Endothelial cell of coronary artery (primary cell): ENCODE results near the gene AMT. TPM values are rescaled to one million over a fixed set of nuclear protein-coding genes. Genes with fewer than 3 reads are reported as not detected.

ENCODE experiments used
- total RNA-seq: library from RNA; depleted of rRNA; stranded (reverse); fragments of >200 nt; gene quantifications from 2 replicates; pipeline ENCODE4 v1.2.3, GENCODE V29; 2014

AMT gene, protein sequence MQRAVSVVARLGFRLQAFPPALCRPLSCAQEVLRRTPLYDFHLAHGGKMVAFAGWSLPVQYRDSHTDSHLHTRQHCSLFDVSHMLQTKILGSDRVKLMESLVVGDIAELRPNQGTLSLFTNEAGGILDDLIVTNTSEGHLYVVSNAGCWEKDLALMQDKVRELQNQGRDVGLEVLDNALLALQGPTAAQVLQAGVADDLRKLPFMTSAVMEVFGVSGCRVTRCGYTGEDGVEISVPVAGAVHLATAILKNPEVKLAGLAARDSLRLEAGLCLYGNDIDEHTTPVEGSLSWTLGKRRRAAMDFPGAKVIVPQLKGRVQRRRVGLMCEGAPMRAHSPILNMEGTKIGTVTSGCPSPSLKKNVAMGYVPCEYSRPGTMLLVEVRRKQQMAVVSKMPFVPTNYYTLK
- total RNA-seq, result 0.27 and 1.2 TPM in 2 replicates

GRCh38 chr3:49422379-49423248 is at the start of gene AMT:
TSS of gene AMT (minus strand) at chr3:49422473. CDS start at chr3:49422450, 23 bp downstream.

DNA sequence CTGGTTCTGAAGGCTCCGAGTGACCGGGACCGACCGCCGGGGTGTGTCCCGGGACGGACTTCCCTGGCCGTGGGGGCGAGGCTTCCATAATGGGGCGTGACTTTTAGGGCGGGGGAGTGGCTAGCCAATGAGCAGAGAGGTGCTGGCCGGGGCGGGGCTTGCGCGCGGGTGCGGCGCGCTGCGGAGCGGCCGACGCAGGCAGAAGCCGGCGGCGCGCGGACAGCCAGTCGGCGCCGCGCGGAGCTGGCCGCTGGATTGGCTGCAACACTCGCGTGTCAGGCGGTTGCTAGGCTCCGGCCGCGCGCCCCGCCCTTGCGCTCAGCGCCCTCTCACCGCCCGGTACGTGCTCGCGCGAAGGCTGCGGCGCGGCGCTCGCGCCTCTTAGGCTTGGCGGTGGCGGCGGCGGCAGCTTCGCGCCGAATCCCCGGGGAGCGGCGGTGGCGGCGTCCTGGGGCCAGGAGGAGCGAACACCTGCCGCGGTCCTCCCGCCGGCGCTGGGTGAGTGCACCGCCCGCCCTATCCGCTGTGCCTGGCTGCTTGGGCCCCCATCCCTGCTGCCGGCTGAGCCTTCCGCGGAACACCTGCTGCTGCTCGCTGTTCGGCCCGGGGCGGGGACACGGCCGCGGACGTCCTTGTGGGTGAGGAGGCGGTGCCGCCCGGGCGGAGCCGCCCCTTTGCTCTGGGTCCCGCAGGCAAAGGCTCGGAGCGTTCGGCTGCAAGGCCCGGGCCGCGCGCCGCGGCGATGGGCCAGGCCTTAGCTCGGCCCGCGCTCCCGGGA is 47.9 kb upstream of the AMT start, which contains the start of gene DAG1:
Gene DAG1 (plus strand): TSS at position 332 of the 778 bp plus-strand sequence. CDS start 40,268 bp downstream, outside the sequence.

DNA sequence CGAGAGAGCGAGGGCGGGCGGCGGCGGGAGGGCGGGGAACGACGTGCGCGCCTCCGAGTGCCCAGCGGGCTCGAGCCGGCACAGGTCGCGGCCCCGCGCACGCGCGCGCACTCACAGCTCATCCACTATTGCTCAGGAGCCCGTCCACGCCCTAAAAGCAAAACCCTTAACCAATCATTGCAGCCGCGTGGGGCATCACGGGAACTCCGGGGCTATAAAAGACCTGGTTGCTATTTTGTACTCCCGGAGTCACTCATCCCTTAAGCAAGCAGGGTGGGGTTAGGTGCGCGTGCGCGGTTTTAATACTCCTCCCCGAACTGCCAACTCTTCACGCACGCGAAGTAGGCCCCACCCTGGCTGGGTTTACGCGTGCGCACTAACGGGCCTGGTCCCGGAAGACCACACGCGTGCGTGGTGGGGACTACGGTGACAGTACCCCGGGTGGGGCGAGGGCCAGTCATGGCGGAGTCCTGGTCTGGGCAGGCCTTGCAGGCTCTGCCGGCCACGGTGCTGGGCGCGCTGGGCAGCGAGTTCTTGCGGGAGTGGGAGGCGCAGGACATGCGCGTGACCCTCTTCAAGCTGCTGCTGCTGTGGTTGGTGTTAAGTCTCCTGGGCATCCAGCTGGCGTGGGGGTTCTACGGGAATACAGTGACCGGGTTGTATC is 10.2 kb downstream of the AMT start, which contains the start of the genes RHOA and TCTA:
Gene RHOA (minus strand): TSS at position 9 of the 664 bp plus-strand sequence. CDS start 36,387 bp downstream, outside the sequence.
Gene TCTA (plus strand): TSS at position 456 of the 664 bp plus-strand sequence. CDS start 4 bp downstream, at position 460.

Other genes starting within 250 kb of the AMT start
- gene C3orf62, start 145.2 kb downstream of the AMT start, total RNA-seq, result 0.81 and 2.0 TPM in 2 replicates
- 26.7 and 33.3 TPM in 2 replicates for gene USP4, start 82.4 kb downstream of the AMT start, total RNA-seq
- 330 and 468 TPM in 2 replicates for gene GPX1, start 64.1 kb downstream of the AMT start, total RNA-seq
- gene RHOA, start 10.5 kb downstream of the AMT start, total RNA-seq, result 507 and 573 TPM in 2 replicates
- 12.8 and 13.5 TPM in 2 replicates for gene TCTA, start 10.1 kb downstream of the AMT start, total RNA-seq
- 5.7 and 6.2 TPM in 2 replicates for gene NICN1, start 6.9 kb upstream of the AMT start, total RNA-seq
- gene DAG1, start 47.8 kb upstream of the AMT start, total RNA-seq, result 23.4 and 32.8 TPM in 2 replicates
- under 0.01 and 0.09 TPM in 2 replicates for gene BSN, start 132.0 kb upstream of the AMT start, total RNA-seq